OCI-LY1 (cell line): ENCODE data around the gene ASCC1.

Experiments used
- EZH2 ChIP-seq: fragments of 200-600 bp; sonication (generic), shearing (Covaris generic); IDR thresholded peaks from 2 replicates; pipeline ENCODE4 v1.8.0; 2017; ENCODE audit warnings: borderline replicate concordance, mixed run types, mild to moderate bottlenecking, antibody characterized with exemption, low read length, moderate library complexity, mixed read lengths
- TF ChIP-seq, protein P1 (sequence below): fragments of 200-600 bp; sonication (generic), shearing (Covaris generic); IDR thresholded peaks from 2 replicates; pipeline ENCODE4 v1.5.1; 2017; ENCODE audit warnings: mild to moderate bottlenecking, antibody characterized with exemption, low read length, moderate library complexity, mixed read lengths

- TF ChIP-seq, protein P1, sequence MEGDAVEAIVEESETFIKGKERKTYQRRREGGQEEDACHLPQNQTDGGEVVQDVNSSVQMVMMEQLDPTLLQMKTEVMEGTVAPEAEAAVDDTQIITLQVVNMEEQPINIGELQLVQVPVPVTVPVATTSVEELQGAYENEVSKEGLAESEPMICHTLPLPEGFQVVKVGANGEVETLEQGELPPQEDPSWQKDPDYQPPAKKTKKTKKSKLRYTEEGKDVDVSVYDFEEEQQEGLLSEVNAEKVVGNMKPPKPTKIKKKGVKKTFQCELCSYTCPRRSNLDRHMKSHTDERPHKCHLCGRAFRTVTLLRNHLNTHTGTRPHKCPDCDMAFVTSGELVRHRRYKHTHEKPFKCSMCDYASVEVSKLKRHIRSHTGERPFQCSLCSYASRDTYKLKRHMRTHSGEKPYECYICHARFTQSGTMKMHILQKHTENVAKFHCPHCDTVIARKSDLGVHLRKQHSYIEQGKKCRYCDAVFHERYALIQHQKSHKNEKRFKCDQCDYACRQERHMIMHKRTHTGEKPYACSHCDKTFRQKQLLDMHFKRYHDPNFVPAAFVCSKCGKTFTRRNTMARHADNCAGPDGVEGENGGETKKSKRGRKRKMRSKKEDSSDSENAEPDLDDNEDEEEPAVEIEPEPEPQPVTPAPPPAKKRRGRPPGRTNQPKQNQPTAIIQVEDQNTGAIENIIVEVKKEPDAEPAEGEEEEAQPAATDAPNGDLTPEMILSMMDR: no peak
- no peak for TF ChIP-seq EZH2
These were observed 49.4 kb upstream of the ASCC1 start for GRCh38 chr10:72265508-72265907.
